CD14-positive monocyte (primary cell): ENCODE data around the gene COL25A1. TPM values are rescaled to one million over a fixed set of nuclear protein-coding genes. Genes with fewer than 3 reads are reported as not detected.

Experiments
- DNase-seq, 3 donors: peaks; one replicate each; pipeline ENCODE4 v3.0.0-alpha.2; 2011 to 2022
- H2AFZ ChIP-seq: 2 replicates; pipeline ENCODE4 v1.6.0; 2012; ENCODE audit warnings: mild to moderate bottlenecking, low read depth, low read length, inconsistent platforms; ENCODE audit not compliant: insufficient read depth, poor library complexity, severe bottlenecking
- H3K27ac ChIP-seq, 2 donors: 1 replicate in 1 of 2; 2 replicates in 1 of 2; pipeline ENCODE4 v1.5.1; 2012 to 2013; ENCODE audit warnings: low read length in 2 of 2, control low read depth in 1 of 2, inconsistent platforms in 1 of 2, low read depth in 1 of 2, mild to moderate bottlenecking in 1 of 2
- H3K27me3 ChIP-seq, 2 donors: one replicate each; pipeline versions ENCODE4 v1.6.0 to v1.6.1; 2011 to 2013; ENCODE audit warnings: low read length in 2 of 2; ENCODE audit not compliant: control insufficient read depth in 2 of 2, insufficient read depth in 2 of 2
- H3K36me3 ChIP-seq, 2 donors: replicated peaks in 1 of 2; 1 replicate in 1 of 2; 2 replicates in 1 of 2; pipeline versions ENCODE4 v1.5.1 to v1.6.1; 2012 to 2013; ENCODE audit warnings: low read length in 2 of 2, control low read depth in 1 of 2, inconsistent platforms in 1 of 2, mild to moderate bottlenecking in 1 of 2; ENCODE audit not compliant: insufficient read depth in 2 of 2, control insufficient read depth in 1 of 2
- H3K4me1 ChIP-seq, 2 donors: 1 replicate in 1 of 2; 2 replicates in 1 of 2; pipeline versions ENCODE4 v1.5.1 to v1.6.1; 2012 to 2013; ENCODE audit warnings: low read length in 2 of 2, control low read depth in 1 of 2, inconsistent platforms in 1 of 2, mild to moderate bottlenecking in 1 of 2, moderate library complexity in 1 of 2; ENCODE audit not compliant: insufficient read depth in 2 of 2, control insufficient read depth in 1 of 2
- H3K4me2 ChIP-seq: replicated peaks from 2 replicates; pipeline ENCODE3; 2012; ENCODE audit warnings: low read length, moderate library complexity, mild to moderate bottlenecking; ENCODE audit not compliant: poor library complexity, severe bottlenecking; ENCODE audit errors: extremely low read depth
- H3K4me3 ChIP-seq, 3 experiments: fragments of 200-600 bp in 1 of 3; sonication (generic) in 1 of 3; replicated peaks in 1 of 3; 1 replicate in 2 of 3; 2 replicates in 1 of 3; pipeline ENCODE4 v1.5.1; 2011 to 2013; ENCODE audit warnings: low read length in 3 of 3, mild to moderate bottlenecking in 3 of 3, control low read depth in 2 of 3, low read depth in 2 of 3, inconsistent platforms in 1 of 3, moderate library complexity in 1 of 3
- H3K79me2 ChIP-seq: 2 replicates; pipeline ENCODE4 v1.6.0; 2012; ENCODE audit warnings: mild to moderate bottlenecking, control low read depth, inconsistent platforms, low read length, moderate library complexity; ENCODE audit not compliant: insufficient read depth
- H3K9ac ChIP-seq: 2 replicates; pipeline ENCODE4 v1.6.0; 2017; ENCODE audit warnings: low read length, mild to moderate bottlenecking; ENCODE audit not compliant: insufficient read depth, poor library complexity, severe bottlenecking
- H3K9me3 ChIP-seq, 2 donors: replicated peaks in 1 of 2; 1 replicate in 1 of 2; 2 replicates in 1 of 2; pipeline versions ENCODE4 v1.5.1 to v1.6.1; 2012 to 2013; ENCODE audit warnings: low read length in 2 of 2, control low read depth in 1 of 2; ENCODE audit not compliant: control insufficient read depth in 1 of 2, insufficient read depth in 1 of 2
- H4K20me1 ChIP-seq: 2 replicates; pipeline ENCODE4 v1.6.0; 2012; ENCODE audit warnings: mild to moderate bottlenecking, low read length, control low read depth, moderate library complexity; ENCODE audit not compliant: insufficient read depth
- H3K27ac Mint-ChIP-seq, 7 donors: one replicate each; pipeline ENCODE4 v1.8.0; 2020; ENCODE audit warnings: mild to moderate bottlenecking in 7 of 7, mixed read lengths in 7 of 7, moderate library complexity in 6 of 7, inconsistent platforms in 2 of 7
- H3K27me3 Mint-ChIP-seq, 3 donors: one replicate each; pipeline ENCODE4 v1.8.0; 2021 to 2022; ENCODE audit warnings: low read depth in 3 of 3, mild to moderate bottlenecking in 3 of 3, mixed read lengths in 3 of 3, moderate library complexity in 3 of 3, inconsistent platforms in 1 of 3
- H3K36me3 Mint-ChIP-seq, 2 donors: one replicate each; pipeline ENCODE4 v1.8.0; 2020; ENCODE audit warnings: mixed read lengths in 2 of 2, inconsistent platforms in 1 of 2, mild to moderate bottlenecking in 1 of 2
- H3K4me1 Mint-ChIP-seq: one replicate; pipeline ENCODE4 v1.8.0; 2020; ENCODE audit warnings: mild to moderate bottlenecking, mixed read lengths
- H3K4me3 Mint-ChIP-seq, 2 donors: one replicate each; pipeline ENCODE4 v1.8.0; 2020; ENCODE audit warnings: mild to moderate bottlenecking in 2 of 2, mixed read lengths in 2 of 2, moderate library complexity in 1 of 2
- H3K9me3 Mint-ChIP-seq, 7 donors: one replicate each; pipeline ENCODE4 v1.8.0; 2020 to 2022; ENCODE audit warnings: mixed read lengths in 7 of 7, mild to moderate bottlenecking in 6 of 7, moderate library complexity in 6 of 7, inconsistent platforms in 2 of 7
- WGBS: methylation state at CpG from one replicate; pipeline ENCODE4 v1.1.5; 2013; ENCODE audit warnings: missing lambda C conversion rate; ENCODE audit not compliant: insufficient coverage; 5-methylcytosine and 5-hydroxymethylcytosine counted together
- intact Hi-C, 2 donors: fragments of 100-400 bp; cut with micrococcal nuclease; formaldehyde crosslinking; loops; one replicate each; pipeline versions ENCODE4 v1.15.0 to v1.15.1; 2023
- polyA plus RNA-seq, 3 donors: library from polyadenylated mRNA; depleted of rRNA in 1 of 3; unstranded in 2 of 3; stranded (reverse) in 1 of 3; fragments of 300-500 nt in 2 of 3; fragments of >200 nt in 1 of 3; fragmentation: Illumina TruSeq in 2 of 3; gene quantifications; 1 replicate in 2 of 3; 2 replicates in 1 of 3; pipeline ENCODE4 v1.2.3, GENCODE V29; 2012 to 2021
- TF ChIP-seq, protein P1 (sequence below): fragments of 200-600 bp; IDR thresholded peaks from one replicate; pipeline ENCODE4 v1.8.0; 2022; ENCODE audit warnings: antibody characterized with exemption, mild to moderate bottlenecking

Gene COL25A1
- polyA plus RNA-seq, 3 donors: not detected

DNA sequence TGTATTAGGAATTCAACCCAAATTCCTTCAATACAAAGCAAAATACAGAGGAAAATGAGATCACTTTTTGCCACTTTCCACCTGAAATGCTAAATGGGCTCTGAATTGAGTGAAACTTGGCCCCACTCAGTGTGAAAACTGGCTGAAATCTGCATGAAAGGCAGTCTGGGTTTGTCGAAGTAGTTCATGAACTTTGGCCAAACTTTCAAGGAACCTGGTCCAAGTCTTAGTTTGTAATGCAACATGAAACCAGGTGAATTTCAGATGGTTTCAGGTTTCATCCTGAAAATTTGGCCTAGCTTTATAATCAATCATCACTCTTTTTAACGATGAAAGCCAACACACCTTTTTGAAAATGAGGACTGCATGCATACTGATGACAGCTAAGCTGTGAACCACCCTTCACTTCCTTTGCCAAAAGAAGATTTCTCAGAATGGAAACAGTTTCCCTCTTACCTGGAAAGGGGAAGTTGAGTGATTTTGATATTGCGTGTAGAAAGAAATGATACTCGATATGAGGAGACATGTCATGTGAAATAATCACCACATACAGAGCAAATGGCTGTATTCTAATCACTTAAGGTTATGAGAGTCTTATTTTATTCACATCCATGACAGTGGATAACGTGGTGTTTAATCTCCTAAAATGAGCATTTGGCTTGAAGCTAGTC lies 329.7 kb downstream of the COL25A1 start:
- no peak overlapping the region for H3K27ac ChIP-seq
- TF ChIP-seq, protein P1, sequence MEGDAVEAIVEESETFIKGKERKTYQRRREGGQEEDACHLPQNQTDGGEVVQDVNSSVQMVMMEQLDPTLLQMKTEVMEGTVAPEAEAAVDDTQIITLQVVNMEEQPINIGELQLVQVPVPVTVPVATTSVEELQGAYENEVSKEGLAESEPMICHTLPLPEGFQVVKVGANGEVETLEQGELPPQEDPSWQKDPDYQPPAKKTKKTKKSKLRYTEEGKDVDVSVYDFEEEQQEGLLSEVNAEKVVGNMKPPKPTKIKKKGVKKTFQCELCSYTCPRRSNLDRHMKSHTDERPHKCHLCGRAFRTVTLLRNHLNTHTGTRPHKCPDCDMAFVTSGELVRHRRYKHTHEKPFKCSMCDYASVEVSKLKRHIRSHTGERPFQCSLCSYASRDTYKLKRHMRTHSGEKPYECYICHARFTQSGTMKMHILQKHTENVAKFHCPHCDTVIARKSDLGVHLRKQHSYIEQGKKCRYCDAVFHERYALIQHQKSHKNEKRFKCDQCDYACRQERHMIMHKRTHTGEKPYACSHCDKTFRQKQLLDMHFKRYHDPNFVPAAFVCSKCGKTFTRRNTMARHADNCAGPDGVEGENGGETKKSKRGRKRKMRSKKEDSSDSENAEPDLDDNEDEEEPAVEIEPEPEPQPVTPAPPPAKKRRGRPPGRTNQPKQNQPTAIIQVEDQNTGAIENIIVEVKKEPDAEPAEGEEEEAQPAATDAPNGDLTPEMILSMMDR: no peak
- H3K4me1 Mint-ChIP-seq: no peaks in the 10 kb centered on the region
- 45% methylated on average over 2 of the region's 5 CpGs for WGBS
- no peaks in the 10 kb centered on the region for H3K27me3 ChIP-seq
- H3K9me3 Mint-ChIP-seq: peaks cover 0 to 3% (median 0%) of the 10 kb centered on the region in 7 donors
- H3K27me3 Mint-ChIP-seq: no peaks in the 10 kb centered on the region
- no peaks in the 10 kb centered on the region for H4K20me1 ChIP-seq
- no peak for DNase-seq
- no peak overlapping the region for H3K4me3 ChIP-seq
- H2AFZ ChIP-seq: no peak overlapping the region
- no peak overlapping the region for H3K27ac Mint-ChIP-seq
- no peak overlapping the region for H3K4me3 Mint-ChIP-seq
- no peak overlapping the region for H3K4me2 ChIP-seq
- no peaks in the 10 kb centered on the region for H3K36me3 ChIP-seq
- no peaks in the 10 kb centered on the region for H3K4me1 ChIP-seq
- H3K79me2 ChIP-seq: no peaks in the 10 kb centered on the region
- no peaks in the 10 kb centered on the region for H3K36me3 Mint-ChIP-seq
- no peaks in the 10 kb centered on the region for H3K9me3 ChIP-seq
- intact Hi-C loops: no loop called here
- H3K9ac ChIP-seq: no peak overlapping the region

DNA sequence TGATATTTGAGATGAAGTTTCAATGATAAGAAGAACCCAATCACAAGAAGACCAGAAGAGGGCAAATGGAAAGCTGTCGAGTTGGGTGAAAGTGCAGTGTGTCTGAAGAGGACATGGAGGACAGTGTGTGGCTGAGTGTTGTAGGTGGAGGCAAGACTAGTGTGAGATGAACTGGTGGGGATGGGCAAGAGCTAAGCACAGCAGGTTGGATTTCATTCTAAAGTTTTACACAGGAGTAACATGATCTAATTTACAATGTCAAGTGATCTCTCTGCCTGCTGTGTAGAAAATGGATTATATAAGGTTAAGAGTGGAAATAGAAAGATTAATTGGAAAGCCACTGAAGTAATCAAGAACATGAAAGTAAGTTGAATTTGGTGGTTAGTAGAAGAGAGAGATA lies 331.0 kb downstream of the COL25A1 start:
- no peak overlapping the region for H3K4me3 ChIP-seq
- intact Hi-C loops: no loop called here
- Mint-ChIP-seq H3K9me3 (peaks cover 0 to 4% (median 0%) of the 10 kb centered on the region in 7 donors), H3K4me3 (no peak overlapping the region), H3K4me1 (no peaks in the 10 kb centered on the region), H3K27ac (no peak overlapping the region), H3K36me3 (no peaks in the 10 kb centered on the region), H3K27me3 (no peaks in the 10 kb centered on the region)
- no peak overlapping the region for H3K4me2 ChIP-seq
- DNase-seq: no peak
- TF ChIP-seq, protein P1: no peak
- H3K27me3 ChIP-seq: no peaks in the 10 kb centered on the region
- 46% methylated on average over 1 of the region's 1 CpG for WGBS
- H3K27ac ChIP-seq: no peak overlapping the region
- no peaks in the 10 kb centered on the region for H3K79me2 ChIP-seq
- H3K9me3 ChIP-seq: no peaks in the 10 kb centered on the region
- H2AFZ ChIP-seq: no peak overlapping the region
- H4K20me1 ChIP-seq: no peaks in the 10 kb centered on the region
- no peak overlapping the region for H3K9ac ChIP-seq
- no peaks in the 10 kb centered on the region for H3K36me3 ChIP-seq
- H3K4me1 ChIP-seq: no peaks in the 10 kb centered on the region
